CD4-positive, alpha-beta T cell treated with Interleukin-4 for 1 hour (primary cell): ENCODE measurements around the gene FOXO3.
A peak's percentile ranks its signal among the peaks of the same experiment; 100 is the strongest.

ENCODE experiments used
- DNase-seq, 2 donors: peaks; one replicate each; pipeline ENCODE4 v3.0.0-alpha.2; 2020 to 2022

The FOXO3 gene

DNA sequence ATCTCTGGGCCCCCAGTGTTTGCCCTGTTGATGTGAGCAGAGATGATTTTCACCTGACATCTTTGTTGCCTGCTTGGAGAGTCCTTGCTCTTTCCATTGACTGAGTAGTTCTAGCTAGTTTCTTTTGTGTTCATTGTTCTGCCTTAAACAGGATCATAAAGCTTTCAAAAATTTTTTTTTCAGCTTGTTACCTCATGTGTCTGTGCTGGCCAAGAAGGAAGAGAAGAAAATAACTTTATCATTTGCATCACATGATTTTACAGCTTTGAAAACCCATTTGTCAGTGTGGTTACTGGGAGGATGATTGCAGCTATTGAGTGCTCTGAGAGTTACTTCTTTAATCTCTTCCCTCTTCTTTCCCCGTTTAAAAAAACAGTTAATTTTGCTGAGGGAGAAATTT, 16.0 kb downstream of the FOXO3 start:
- DNase-seq = no peak

DNA sequence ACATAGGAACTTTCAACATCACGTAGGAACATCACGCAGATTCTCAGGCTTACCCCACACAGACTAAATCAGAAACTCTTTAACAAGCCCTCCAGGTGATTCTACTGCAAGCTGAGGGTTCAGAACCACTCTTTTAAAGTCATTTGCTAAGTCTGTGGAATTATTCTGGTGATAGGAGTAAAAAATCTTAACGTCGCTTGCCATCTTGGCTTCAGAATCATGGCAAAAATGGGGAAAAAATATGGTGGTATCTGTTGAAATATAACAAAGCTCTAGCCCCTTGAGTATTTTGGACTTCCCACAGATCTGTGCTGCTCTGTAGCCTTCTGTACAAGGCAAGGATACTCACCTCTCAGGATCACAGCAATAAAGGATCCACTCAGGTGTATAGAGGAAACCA, 17.4 kb downstream of the FOXO3 start:
- DNase-seq = no peak

GRCh38 chr6:108578595-108579327, 18.0 kb downstream of the FOXO3 start:
- DNase-seq = no peak

GRCh38 chr6:108579328-108579721, 18.6 kb downstream of the FOXO3 start:
- no peak for DNase-seq

- no peak for DNase-seq
Measured at GRCh38 chr6:108580646-108581045, 19.9 kb downstream of the FOXO3 start.

DNA sequence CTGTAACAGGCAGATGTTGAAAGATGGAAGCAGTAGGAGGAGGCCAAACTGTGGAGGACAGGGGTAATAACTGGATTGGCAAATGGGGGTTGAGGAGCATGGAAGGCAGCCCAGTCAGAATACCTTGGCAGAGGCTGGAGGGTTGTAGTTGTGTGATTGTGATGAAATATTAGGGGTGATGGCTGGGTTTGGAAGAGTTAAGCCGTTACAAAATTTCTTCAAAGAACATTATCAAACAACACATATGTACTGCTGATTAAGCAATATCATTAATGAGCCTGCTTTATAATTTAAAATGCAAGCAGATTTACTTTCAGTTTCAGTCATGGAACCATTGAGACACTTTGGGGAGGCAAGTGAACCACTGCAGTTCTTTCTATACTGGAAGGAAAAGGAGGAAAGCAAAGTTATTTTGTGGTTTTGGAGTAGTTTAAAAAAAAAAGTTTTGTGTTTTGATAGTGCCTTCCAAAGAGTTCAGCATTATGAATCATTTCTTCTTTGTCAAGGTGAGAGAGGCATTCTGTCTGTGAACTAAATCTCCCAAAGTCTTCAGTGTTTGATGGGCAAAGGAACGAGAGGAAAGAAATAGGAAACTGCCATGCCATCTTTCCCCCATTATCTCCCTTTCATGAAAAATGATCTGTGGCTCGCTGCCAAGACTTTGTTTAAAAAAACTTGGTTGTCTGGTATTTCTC, 20.7 kb downstream of the FOXO3 start:
- peak in 1 of 2 donors; percentile 42 for DNase-seq

DNA sequence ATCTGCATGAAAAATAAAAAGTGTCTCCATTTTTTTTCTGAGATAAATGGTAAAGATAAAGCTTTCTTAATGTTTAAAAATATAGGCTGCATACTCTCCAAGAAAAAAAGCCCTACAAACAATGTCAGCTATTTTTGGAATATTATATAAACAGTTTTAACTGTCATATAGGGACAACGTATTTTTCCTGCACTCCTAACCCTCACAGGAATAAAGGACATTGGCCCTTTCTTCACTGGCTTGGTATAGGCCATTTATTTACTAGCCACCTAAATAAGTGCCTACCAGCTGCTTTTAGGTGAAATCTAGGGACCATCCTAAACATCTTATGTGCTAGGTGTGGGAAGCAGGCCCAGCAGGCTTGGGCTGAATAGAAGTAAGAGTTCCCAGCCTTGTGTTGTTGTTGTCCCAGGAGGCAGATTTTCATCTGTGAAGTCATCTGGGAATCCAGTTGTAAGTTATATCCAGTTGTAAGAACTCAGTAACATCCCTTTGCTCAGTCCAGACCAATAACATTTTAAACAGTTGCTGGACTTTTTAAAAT, 21.3 kb downstream of the FOXO3 start:
- DNase-seq = no peak

DNA sequence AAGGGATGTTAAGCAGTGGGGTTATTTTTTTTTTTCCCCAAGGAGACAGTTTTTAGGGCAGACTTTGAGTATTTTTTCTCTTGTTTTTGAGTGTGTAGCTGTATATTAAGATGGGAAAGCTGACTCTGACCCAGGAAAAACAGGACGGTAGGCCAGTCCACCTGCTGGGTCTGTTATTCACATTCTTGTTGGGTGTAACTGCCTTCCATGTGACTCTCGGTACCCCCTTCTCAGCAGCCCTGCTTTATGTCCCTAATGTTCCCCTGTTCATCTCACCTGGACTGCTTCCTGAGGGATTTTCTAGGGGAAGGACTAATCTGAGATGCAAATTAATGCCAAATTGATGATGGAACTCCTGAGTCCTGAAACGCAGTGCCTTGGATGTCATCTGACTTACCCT, 21.9 kb downstream of the FOXO3 start:
- DNase-seq = no peak

- DNase-seq = no peak
Measured at GRCh38 chr6:108584323-108584722, 23.6 kb downstream of the FOXO3 start.

DNA sequence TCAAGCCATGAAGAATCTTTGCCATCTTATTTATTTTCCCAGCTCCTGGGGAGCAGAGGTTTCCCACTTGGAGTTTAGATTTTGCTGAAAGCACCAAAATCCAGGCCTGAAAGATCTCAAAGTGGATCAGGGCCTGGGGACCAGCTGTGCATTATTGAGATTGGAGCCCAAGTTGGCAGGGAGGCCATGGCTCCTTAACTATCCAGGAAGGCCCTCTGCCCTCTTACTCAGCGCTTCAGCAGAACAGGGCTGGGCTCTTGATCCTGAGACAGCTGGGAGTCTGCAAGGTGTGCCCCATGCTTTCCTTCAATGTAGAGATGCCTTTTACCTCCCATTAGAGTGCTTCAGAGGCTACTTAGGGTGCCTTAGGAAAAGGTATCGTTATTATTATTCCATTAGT, 24.6 kb downstream of the FOXO3 start:
- no peak for DNase-seq

GRCh38 chr6:108585921-108586536, 25.3 kb downstream of the FOXO3 start:
- no peak for DNase-seq

- no peak for DNase-seq
Measured at GRCh38 chr6:108587258-108588059, 26.7 kb downstream of the FOXO3 start.

- no peak for DNase-seq
Measured at GRCh38 chr6:108588586-108588985, 27.9 kb downstream of the FOXO3 start.

- DNase-seq = no peak
Measured at GRCh38 chr6:108589244-108589791, 28.6 kb downstream of the FOXO3 start.

DNA sequence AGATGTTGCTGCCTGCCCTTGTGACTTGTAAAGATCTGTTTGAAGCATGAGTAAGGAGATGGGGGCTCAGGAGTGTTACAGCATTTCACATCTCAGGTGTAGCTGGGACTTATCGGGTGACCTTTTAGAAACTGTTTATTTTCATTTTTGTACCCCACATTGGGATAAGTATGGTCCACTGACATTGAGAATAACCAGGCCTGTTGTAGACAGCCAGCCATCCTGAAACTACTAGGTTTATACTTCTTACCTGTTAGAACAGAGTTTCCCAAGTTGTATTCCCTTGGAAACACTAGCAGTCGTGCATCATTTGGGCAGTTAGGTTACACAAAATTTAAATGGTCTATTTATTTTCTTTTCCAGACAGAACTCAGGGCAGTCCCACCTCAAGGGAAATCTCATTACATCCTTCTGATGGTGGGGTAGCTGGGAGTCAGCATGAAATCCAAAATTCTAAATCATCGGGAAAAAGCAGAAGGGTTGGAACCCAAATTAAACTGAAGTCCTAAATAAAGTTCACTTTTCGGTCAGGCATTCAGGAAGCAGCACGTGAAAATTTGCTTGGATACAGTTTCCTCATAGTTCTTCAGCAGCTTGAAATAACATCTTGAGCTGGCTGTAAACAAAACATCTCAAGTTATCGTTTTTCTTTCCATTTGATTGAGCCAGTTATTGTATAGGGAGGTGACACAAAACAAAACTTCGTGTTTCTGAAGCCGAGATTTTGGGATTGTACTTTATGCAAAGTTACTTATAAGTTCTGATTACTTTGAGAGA, 30.5 kb downstream of the FOXO3 start:
- DNase-seq = no peak

GRCh38 chr6:108592371-108593337, 31.9 kb downstream of the FOXO3 start:
- DNase-seq = peak; percentile 47 to 62

DNA sequence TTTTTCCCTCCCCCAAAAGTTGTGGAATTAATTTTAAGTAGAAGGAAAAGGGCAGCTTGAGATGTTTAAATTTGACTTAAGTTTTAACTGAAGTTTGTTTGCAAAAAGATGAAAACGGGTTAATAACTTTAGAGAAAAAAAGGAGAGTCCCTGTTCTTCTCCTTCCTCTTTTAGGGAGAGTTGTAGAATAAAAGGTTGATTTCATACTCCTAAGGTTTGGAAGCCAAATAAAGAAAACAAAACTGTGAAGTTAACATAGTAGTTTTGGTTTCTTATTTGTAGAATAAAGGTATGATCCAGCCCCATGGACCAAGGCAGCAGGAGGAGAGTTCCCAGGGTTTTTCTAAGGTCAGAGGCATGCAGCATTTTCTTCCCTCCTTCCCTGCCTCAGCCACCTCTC, 33.4 kb downstream of the FOXO3 start:
- DNase-seq = no peak

GRCh38 chr6:108594640-108595039, 33.9 kb downstream of the FOXO3 start:
- DNase-seq = no peak

- DNase-seq = no peak
Measured at GRCh38 chr6:108596956-108597355, 36.2 kb downstream of the FOXO3 start.

DNA sequence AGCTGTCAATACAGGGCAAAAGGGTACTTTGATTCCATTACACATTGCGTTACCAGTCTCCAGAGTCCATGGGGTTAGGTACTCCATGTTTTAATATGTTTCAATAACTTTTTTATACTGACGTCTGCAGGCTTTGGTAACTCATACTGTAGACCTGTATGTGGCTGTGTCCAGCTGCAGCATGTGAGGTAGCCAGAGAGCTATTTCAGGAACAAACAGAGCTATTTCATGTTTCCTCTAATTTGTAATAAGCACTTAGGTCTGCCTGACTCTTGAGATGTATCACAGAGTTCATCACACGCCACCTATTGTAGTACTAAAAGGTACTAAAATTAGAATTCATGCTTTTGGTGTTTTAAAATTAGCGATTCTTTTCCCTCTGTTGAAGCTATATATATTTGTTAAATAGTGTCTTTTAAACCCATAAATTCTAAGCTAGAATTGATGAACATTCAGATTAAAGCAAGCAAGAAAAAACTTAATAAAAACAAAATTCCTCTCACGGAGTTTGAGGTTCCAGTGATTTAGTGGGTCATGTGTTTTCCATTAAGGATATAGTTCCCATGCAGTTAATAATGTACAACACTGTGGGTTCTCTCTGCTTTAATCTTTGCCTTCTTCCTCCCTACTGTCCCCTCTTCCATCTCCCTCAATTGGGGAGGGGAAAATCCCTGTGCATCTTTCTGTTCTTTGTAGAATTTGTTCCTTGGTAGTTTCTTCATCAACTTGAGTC, 37.0 kb downstream of the FOXO3 start:
- DNase-seq = no peak
